HFFc6 (cell line): ENCODE data around the gene CYBC1. TPM values are rescaled to one million over a fixed set of nuclear protein-coding genes. Genes with fewer than 3 reads are reported as not detected.

Experiments
- DNase-seq: peaks from one replicate; pipeline ENCODE4 v3.0.0-alpha.2; 2018
- H3K27ac Mint-ChIP-seq: 2 replicates; pipeline ENCODE4 v1.8.0; 2020; ENCODE audit warnings: mild to moderate bottlenecking, mixed read lengths
- H3K27me3 Mint-ChIP-seq: 2 replicates; pipeline ENCODE4 v1.8.0; 2021; ENCODE audit warnings: mild to moderate bottlenecking, moderate library complexity, mixed read lengths; ENCODE audit not compliant: insufficient read depth
- H3K36me3 Mint-ChIP-seq: 2 replicates; pipeline ENCODE4 v1.8.0; 2021; ENCODE audit warnings: low read depth, mixed read lengths
- H3K4me1 Mint-ChIP-seq: 2 replicates; pipeline ENCODE4 v1.8.0; 2020; ENCODE audit warnings: low read depth, mixed read lengths
- H3K4me3 Mint-ChIP-seq: 2 replicates; pipeline ENCODE4 v1.8.0; 2020; ENCODE audit warnings: mild to moderate bottlenecking, moderate library complexity, mixed read lengths
- H3K9me3 Mint-ChIP-seq: 2 replicates; pipeline ENCODE4 v1.8.0; 2020; ENCODE audit warnings: mild to moderate bottlenecking, mixed read lengths
- total RNA-seq, 6 experiments: library from RNA; stranded (reverse); fragmentation: NEBNext Ultra II Directional; extraction: Animal tissue kit (Norgen Biotek cat#: 25700); gene quantifications; 2 replicates in 1 of 6; 3 replicates in 5 of 6; pipeline ENCODE4 v1.2.3, GENCODE V29; 2021
- TF ChIP-seq, protein P1 (sequence below): fragments of 200-600 bp; sonication (generic); IDR thresholded peaks from 2 replicates; pipeline ENCODE4 v1.5.0; 2021; ENCODE audit warnings: antibody characterized with exemption, mild to moderate bottlenecking

CYBC1 gene
- total RNA-seq, 6 experiments from 2014 or later, result 47.4 to 60.5 (median 48.7) TPM

DNA sequence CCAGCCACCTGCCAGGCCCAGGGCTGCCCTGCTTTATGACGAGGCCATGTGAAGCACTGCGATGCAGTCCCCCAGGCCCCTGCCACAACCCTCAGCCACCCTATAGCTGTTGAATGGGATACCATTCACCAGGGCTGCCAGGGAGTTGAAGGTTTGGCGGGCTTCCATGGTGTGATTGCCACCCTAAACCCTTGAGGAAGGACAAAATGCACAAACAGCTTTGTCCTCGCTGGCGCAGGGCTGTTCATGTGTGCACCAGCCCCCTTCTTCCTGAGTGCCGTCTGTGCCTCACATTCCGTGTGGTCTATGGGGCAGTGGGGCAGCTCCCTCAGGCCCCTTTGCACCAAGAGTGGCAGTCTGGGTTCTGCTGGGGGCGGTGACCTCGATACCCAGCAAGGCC, 33.3 kb upstream of the CYBC1 start:
- H3K4me1 Mint-ChIP-seq, result peaks cover 2% of the 10 kb centered on the region; the same call in 1 of the 2 replicates
- no peak overlapping the region for H3K27ac Mint-ChIP-seq
- TF ChIP-seq, protein P1, sequence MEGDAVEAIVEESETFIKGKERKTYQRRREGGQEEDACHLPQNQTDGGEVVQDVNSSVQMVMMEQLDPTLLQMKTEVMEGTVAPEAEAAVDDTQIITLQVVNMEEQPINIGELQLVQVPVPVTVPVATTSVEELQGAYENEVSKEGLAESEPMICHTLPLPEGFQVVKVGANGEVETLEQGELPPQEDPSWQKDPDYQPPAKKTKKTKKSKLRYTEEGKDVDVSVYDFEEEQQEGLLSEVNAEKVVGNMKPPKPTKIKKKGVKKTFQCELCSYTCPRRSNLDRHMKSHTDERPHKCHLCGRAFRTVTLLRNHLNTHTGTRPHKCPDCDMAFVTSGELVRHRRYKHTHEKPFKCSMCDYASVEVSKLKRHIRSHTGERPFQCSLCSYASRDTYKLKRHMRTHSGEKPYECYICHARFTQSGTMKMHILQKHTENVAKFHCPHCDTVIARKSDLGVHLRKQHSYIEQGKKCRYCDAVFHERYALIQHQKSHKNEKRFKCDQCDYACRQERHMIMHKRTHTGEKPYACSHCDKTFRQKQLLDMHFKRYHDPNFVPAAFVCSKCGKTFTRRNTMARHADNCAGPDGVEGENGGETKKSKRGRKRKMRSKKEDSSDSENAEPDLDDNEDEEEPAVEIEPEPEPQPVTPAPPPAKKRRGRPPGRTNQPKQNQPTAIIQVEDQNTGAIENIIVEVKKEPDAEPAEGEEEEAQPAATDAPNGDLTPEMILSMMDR, result no peak
- H3K27me3 Mint-ChIP-seq, result no peaks in the 10 kb centered on the region; the same call in 1 of the 2 replicates
- H3K9me3 Mint-ChIP-seq, result no peaks in the 10 kb centered on the region
- no peaks in the 10 kb centered on the region; the same call in none of the 2 replicates for H3K36me3 Mint-ChIP-seq
- H3K4me3 Mint-ChIP-seq, result no peak overlapping the region
- DNase-seq, result no peak

DNA sequence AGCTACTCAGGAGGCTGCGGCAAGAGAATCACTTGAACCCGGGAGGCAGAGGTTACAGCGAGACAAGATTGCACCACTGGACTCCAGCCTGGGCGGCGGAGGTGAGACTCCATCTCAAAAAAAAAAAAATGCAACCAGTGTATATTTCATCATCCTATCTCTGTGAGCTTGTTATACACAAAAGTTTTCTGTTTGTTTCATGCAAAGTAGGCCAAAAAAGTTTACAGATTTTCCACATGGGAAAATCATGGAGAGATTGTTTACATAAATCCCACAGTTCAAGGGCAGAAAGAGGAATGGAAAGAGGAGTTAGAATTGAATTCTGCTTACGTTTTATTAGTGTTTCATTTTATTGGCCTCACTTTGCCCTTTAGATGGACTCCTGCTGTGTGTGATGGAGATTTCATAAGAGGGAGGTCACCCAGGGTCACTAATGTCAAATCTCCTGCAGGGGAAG, 32.7 kb upstream of the CYBC1 start:
- no peak overlapping the region for H3K27ac Mint-ChIP-seq
- H3K36me3 Mint-ChIP-seq, result no peaks in the 10 kb centered on the region; the same call in none of the 2 replicates
- DNase-seq, result no peak
- H3K4me1 Mint-ChIP-seq, result no peaks in the 10 kb centered on the region
- no peaks in the 10 kb centered on the region for H3K9me3 Mint-ChIP-seq
- H3K4me3 Mint-ChIP-seq, result no peak overlapping the region
- TF ChIP-seq, protein P1, result no peak
- no peaks in the 10 kb centered on the region; the same call in 1 of the 2 replicates for H3K27me3 Mint-ChIP-seq

DNA sequence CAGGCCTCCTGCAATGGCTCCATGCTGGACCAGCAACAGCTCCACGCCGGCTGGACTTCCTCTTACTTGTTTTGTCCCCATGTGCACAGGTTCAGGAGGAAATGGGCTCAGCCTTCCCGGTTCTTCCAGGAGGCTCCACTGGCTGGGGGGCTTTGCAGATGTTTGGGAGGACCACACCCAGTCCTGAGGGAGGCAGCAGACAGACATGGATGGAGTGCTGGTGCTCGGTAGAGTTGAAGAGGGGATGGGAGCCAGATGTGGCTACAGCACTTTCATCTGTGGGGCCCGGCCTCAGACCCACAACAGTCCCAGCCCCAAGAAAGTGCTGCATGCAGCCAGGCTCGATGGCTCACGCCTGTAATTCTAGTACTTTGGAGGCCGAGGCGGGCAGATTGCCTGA, 29.8 kb upstream of the CYBC1 start:
- TF ChIP-seq, protein P1, result no peak

DNA sequence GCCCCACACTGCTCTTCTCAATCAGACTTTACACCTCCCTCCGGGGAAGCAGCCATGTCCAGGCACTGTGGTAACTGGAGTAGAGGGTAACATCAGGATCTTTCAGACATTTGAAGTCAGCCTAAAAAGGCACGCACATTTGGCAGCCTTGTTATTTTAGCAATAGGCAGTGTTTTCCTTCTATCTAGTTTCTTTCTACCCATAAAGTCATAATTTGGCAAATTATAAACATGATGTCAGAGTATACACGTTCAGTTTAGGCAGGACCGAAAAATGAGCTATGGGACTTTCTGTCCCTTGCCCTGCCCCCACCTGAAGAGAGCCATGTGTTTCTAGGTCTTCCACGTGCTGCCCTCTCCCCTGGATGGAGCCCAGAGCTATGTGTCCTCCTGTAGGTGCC, 29.1 kb upstream of the CYBC1 start:
- Mint-ChIP-seq H3K9me3 (no peaks in the 10 kb centered on the region), H3K27me3 (no peaks in the 10 kb centered on the region; the same call in 1 of the 2 replicates), H3K36me3 (no peaks in the 10 kb centered on the region; the same call in 1 of the 2 replicates), H3K4me3 (no peak overlapping the region), H3K27ac (no peak overlapping the region), H3K4me1 (no peaks in the 10 kb centered on the region)
- TF ChIP-seq, protein P1, result no peak
- DNase-seq, result no peak

More for the DNA sequence above, 29.8 kb upstream of the CYBC1 start:
- Mint-ChIP-seq H3K27me3 (no peaks in the 10 kb centered on the region; the same call in 1 of the 2 replicates), H3K9me3 (no peaks in the 10 kb centered on the region), H3K4me3 (no peak overlapping the region), H3K4me1 (no peaks in the 10 kb centered on the region), H3K36me3 (no peaks in the 10 kb centered on the region; the same call in none of the 2 replicates), H3K27ac (no peak overlapping the region)
- no peak for DNase-seq

DNA sequence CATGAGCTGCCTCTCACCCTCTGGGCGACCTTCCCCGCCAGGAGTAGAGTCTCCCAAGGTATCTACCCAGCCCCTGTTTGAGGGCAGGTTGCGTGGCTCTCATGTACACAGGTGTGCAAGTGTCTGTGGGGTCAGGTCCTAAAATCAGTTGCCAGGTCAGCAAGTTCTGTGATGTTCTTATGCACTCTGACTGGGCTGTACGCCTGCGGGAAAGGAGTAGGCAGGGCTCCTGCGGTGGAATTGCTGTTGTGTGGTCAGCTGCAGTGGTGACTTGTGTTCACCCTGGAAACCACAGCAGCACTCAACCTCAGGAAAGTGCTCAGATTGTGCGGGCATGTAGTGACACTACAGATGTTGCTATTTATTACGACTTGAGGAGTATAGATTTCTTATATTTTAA, 27.4 kb upstream of the CYBC1 start:
- no peak overlapping the region for H3K27ac Mint-ChIP-seq
- H3K36me3 Mint-ChIP-seq, result no peaks in the 10 kb centered on the region
- TF ChIP-seq, protein P1, result no peak
- no peaks in the 10 kb centered on the region for H3K4me1 Mint-ChIP-seq
- no peak overlapping the region for H3K4me3 Mint-ChIP-seq
- no peaks in the 10 kb centered on the region; the same call in 1 of the 2 replicates for H3K27me3 Mint-ChIP-seq
- DNase-seq, result no peak
- H3K9me3 Mint-ChIP-seq, result no peaks in the 10 kb centered on the region
